HCT116 (cell line): Measurements from ENCODE around the gene CHAF1B. TPM values are rescaled to one million over a fixed set of nuclear protein-coding genes. Genes with fewer than 3 reads are reported as not detected.

ENCODE experiments used
- ATAC-seq: fragments of 200-7000 bp; cut with Tn5 transposase; 2 replicates; pipeline ENCODE4 v1.9.1; 2020; ENCODE audit warnings: mild to moderate bottlenecking, moderate library complexity
- BruUV-seq: library from RNA; stranded (reverse); fragments of 400-500 nt; replicated peaks from 2 replicates; lab custom pipeline; 2021; lab: Mats Ljungman, UMichigan
- CTCF ChIA-PET: fragments of 300-600 bp; sonication (Branson Sonifier 250); formaldehyde crosslinking; loops from one replicate; lab custom pipeline; 2021; ENCODE audit warnings: antibody characterized with exemption; lab: Charles Lee
- POLR2A ChIA-PET: fragments of 300-600, 350-600 bp; sonication (Branson Sonifier 250); formaldehyde crosslinking; loops from one replicate; lab custom pipeline; 2021; ENCODE audit warnings: antibody characterized with exemption; lab: Charles Lee
- RAD21 ChIA-PET, 2 experiments: fragments of 300-600 bp; sonication (Branson Sonifier 250); formaldehyde crosslinking; loops; one replicate each; lab custom pipeline; 2023; ENCODE audit warnings: low total read pairs in 2 of 2; ENCODE audit not compliant: uncharacterized antibody in 2 of 2, unreplicated experiment in 2 of 2, low non-redundant PET in 1 of 2; lab: Charles Lee
- DNase-seq: peaks from one replicate; pipeline ENCODE4 v3.0.0-alpha.2; 2010; ENCODE audit warnings: low read depth, low spot score
- H2AFZ ChIP-seq: fragments of 200-600 bp; shearing (Covaris generic), sonication (generic); 2 replicates; pipeline ENCODE4 v1.6.1; 2017; ENCODE audit warnings: low read depth, mixed run types, mixed read lengths, antibody characterized with exemption, low read length; ENCODE audit not compliant: poor library complexity, severe bottlenecking
- H3K27ac ChIP-seq: 2 replicates; pipeline ENCODE4 v1.5.1; 2012; ENCODE audit warnings: low read depth, low read length
- H3K27me3 ChIP-seq: fragments of 200-600 bp; sonication (generic); 2 replicates; pipeline ENCODE4 v1.6.1; 2016; ENCODE audit warnings: mixed run types, low read length, mixed read lengths; ENCODE audit not compliant: insufficient read depth
- H3K36me3 ChIP-seq, 2 experiments: fragments of 200-500 bp in 1 of 2; fragments of 200-600 bp in 1 of 2; sonication (Bioruptor generic) in 1 of 2; sonication (generic) in 1 of 2; 2 replicates each; pipeline versions ENCODE4 v1.5.1 to v1.6.1; 2014 to 2016; ENCODE audit warnings: low read length in 2 of 2, inconsistent platforms in 1 of 2, mixed read lengths in 1 of 2, mixed run types in 1 of 2; ENCODE audit not compliant: insufficient read depth in 2 of 2, control insufficient read depth in 1 of 2
- H3K4me1 ChIP-seq, 2 experiments: fragments of 200-600 bp in 1 of 2; sonication (generic) in 1 of 2; 2 replicates each; pipeline versions ENCODE4 v1.5.1 to v1.6.1; 2012 to 2017; ENCODE audit warnings: low read length in 2 of 2, inconsistent platforms in 1 of 2, mild to moderate bottlenecking in 1 of 2, mixed read lengths in 1 of 2, mixed run types in 1 of 2, moderate library complexity in 1 of 2; ENCODE audit not compliant: insufficient read depth in 2 of 2, control insufficient read depth in 1 of 2
- H3K4me2 ChIP-seq: fragments of 200-600 bp; sonication (generic); 2 replicates; pipeline ENCODE4 v1.6.1; 2017; ENCODE audit warnings: mixed run types, low read length, mixed read lengths
- H3K4me3 ChIP-seq, 2 experiments: fragments of 200-600 bp in 1 of 2; sonication (generic) in 1 of 2; replicated peaks in 1 of 2; 2 replicates each; pipeline ENCODE4 v1.5.1; 2011 to 2016; ENCODE audit warnings: low read length in 2 of 2, control low read depth in 1 of 2, low read depth in 1 of 2, mild to moderate bottlenecking in 1 of 2, mixed read lengths in 1 of 2, mixed run types in 1 of 2
- H3K79me2 ChIP-seq: fragments of 200-600 bp; sonication (generic); 2 replicates; pipeline ENCODE4 v1.6.1; 2017; ENCODE audit warnings: mild to moderate bottlenecking, mixed run types, low read length, moderate library complexity, mixed read lengths; ENCODE audit not compliant: insufficient read depth
- H3K9ac ChIP-seq: fragments of 200-600 bp; sonication (generic); 2 replicates; pipeline ENCODE4 v1.6.1; 2016; ENCODE audit warnings: low read length, mixed read lengths
- H3K9me2 ChIP-seq: fragments of 200-600 bp; sonication (generic), shearing (Covaris generic); 2 replicates; pipeline ENCODE4 v1.6.1; 2017; ENCODE audit warnings: mixed run types, mild to moderate bottlenecking, moderate library complexity; ENCODE audit not compliant: insufficient read depth
- H3K9me3 ChIP-seq, 2 experiments: fragments of 200-500 bp in 1 of 2; fragments of 200-600 bp in 1 of 2; sonication (Bioruptor generic) in 1 of 2; sonication (generic) in 1 of 2; 2 replicates each; pipeline ENCODE4 v1.6.1; 2014 to 2017; ENCODE audit warnings: low read length in 2 of 2, mixed read lengths in 2 of 2, inconsistent platforms in 1 of 2, low read depth in 1 of 2, mild to moderate bottlenecking in 1 of 2, mixed run types in 1 of 2, moderate library complexity in 1 of 2; ENCODE audit not compliant: control insufficient read depth in 1 of 2, insufficient read depth in 1 of 2
- H4K20me1 ChIP-seq: fragments of 200-600 bp; sonication (generic), shearing (Covaris generic); 2 replicates; pipeline ENCODE4 v1.6.1; 2017; ENCODE audit warnings: mixed run types, mild to moderate bottlenecking, moderate library complexity; ENCODE audit not compliant: insufficient read depth
- CBX3 ChIP-seq: IDR thresholded peaks from 2 replicates; pipeline ENCODE4 v1.6.1; 2012; ENCODE audit warnings: low read depth
- EGR1 ChIP-seq: IDR thresholded peaks from 2 replicates; pipeline ENCODE4 v1.6.1; 2012; ENCODE audit warnings: low read depth
- EZH2 ChIP-seq: fragments of 200-600 bp; sonication (generic); IDR thresholded peaks from 2 replicates; pipeline ENCODE4 v1.6.1; 2017; ENCODE audit warnings: antibody characterized with exemption, mixed run types
- EZH2phosphoT487 ChIP-seq: fragments of 200-600 bp; IDR thresholded peaks from 2 replicates; pipeline ENCODE4 v1.6.1; 2018; ENCODE audit warnings: antibody characterized with exemption, borderline replicate concordance
- JUND ChIP-seq: IDR thresholded peaks from 2 replicates; pipeline ENCODE4 v1.6.1; 2012
- POLR2A ChIP-seq: IDR thresholded peaks from 2 replicates; pipeline ENCODE4 v1.7.0; 2011; ENCODE audit warnings: borderline replicate concordance; ENCODE audit not compliant: insufficient read depth, insufficient read length; ENCODE audit errors: extremely low read depth
- SP1 ChIP-seq: IDR thresholded peaks from 2 replicates; pipeline ENCODE4 v1.6.1; 2012; ENCODE audit warnings: low read depth
- TCF7L2 ChIP-seq: IDR thresholded peaks from 2 replicates; pipeline ENCODE4 v1.7.0; 2011; ENCODE audit warnings: borderline replicate concordance, inconsistent platforms; ENCODE audit not compliant: insufficient read depth, insufficient read length; ENCODE audit errors: extremely low read depth
- YY1 ChIP-seq: IDR thresholded peaks from 2 replicates; pipeline ENCODE4 v1.6.1; 2011; ENCODE audit warnings: low read length, low read depth, moderate library complexity, mild to moderate bottlenecking; ENCODE audit not compliant: insufficient replicate concordance; ENCODE audit errors: extremely low read depth
- ZNF274 ChIP-seq: fragments of 200-500 bp; sonication (Bioruptor generic); IDR thresholded peaks from 2 replicates; pipeline ENCODE4 v1.6.1; 2014; ENCODE audit warnings: mild to moderate bottlenecking, low read depth, low read length, inconsistent platforms
- intact Hi-C: fragments of 100-400 bp; cut with micrococcal nuclease; formaldehyde crosslinking; loops from 2 replicates; pipeline ENCODE4 v1.10.0; 2022
- total RNA-seq: library from RNA; stranded (reverse); gene quantifications from one replicate; pipeline ENCODE4 v1.2.1, GENCODE V29; 2021; ENCODE audit not compliant: unreplicated experiment
- TF ChIP-seq, protein P1 (sequence below), 3 experiments: fragments of 200-600 bp in 1 of 3; sonication (generic) in 1 of 3; IDR thresholded peaks in 2 of 3; conservative IDR thresholded peaks in 1 of 3; 2 replicates each; pipeline ENCODE4 v1.5.1; 2012 to 2017; ENCODE audit warnings: low read depth in 2 of 3, low read length in 2 of 3, antibody characterized with exemption in 1 of 3, borderline replicate concordance in 1 of 3, control low read depth in 1 of 3, mild to moderate bottlenecking in 1 of 3, mixed read lengths in 1 of 3, mixed run types in 1 of 3, moderate library complexity in 1 of 3; ENCODE audit not compliant: insufficient read depth in 1 of 3

The CHAF1B gene
- total RNA-seq, 1 experiment from 2014 or later = 26.1 TPM

DNA sequence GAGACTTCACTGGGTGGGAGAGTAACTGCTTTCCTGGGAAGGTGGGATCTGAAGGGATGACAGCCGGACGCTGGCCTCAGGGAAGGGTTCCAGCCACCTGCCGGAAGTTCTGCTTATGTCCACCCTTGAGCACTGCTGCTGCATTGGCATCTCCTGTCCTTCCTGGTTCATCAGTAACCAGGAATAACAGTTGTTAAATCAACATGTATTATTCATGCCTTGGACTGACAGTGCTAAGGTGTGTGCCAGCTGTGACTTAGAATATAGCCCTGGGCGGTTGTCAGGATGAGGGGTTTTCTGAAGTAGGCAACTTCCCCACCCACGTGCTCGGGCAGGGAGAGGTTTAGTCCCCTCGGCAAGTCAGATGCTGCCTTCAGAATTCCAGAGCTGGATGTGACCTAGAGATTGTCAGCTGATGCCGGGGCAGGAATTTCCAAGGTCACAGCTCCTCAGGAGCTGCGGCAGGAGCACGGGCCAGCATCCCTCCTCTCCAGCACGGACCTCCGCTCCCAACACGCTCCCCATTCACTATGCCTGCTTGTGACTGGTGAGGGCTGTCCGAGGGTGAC, 76.8 kb downstream of the CHAF1B start:
- no TSS peak for BruUV-seq
- ChIA-PET POLR2A (no interaction called here), CTCF (no interaction called here), RAD21 (no interaction called here)
- H2AFZ ChIP-seq = no peak overlapping the region
- ATAC-seq = no peak
- H3K4me1 ChIP-seq = no peaks in the 10 kb centered on the region
- no peaks in the 10 kb centered on the region for H4K20me1 ChIP-seq
- TF ChIP-seq YY1 (no peak), EZH2 (no peak), SP1 (no peak), JUND (no peak), CBX3 (no peak), EGR1 (no peak), EZH2phosphoT487 (no peak), TCF7L2 (no peak), ZNF274 (no peak), POLR2A (no peak)
- TF ChIP-seq, protein P1, sequence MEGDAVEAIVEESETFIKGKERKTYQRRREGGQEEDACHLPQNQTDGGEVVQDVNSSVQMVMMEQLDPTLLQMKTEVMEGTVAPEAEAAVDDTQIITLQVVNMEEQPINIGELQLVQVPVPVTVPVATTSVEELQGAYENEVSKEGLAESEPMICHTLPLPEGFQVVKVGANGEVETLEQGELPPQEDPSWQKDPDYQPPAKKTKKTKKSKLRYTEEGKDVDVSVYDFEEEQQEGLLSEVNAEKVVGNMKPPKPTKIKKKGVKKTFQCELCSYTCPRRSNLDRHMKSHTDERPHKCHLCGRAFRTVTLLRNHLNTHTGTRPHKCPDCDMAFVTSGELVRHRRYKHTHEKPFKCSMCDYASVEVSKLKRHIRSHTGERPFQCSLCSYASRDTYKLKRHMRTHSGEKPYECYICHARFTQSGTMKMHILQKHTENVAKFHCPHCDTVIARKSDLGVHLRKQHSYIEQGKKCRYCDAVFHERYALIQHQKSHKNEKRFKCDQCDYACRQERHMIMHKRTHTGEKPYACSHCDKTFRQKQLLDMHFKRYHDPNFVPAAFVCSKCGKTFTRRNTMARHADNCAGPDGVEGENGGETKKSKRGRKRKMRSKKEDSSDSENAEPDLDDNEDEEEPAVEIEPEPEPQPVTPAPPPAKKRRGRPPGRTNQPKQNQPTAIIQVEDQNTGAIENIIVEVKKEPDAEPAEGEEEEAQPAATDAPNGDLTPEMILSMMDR (IDR thresholded peaks at IDR 0.05 in 2 of 3, conservative IDR thresholded peaks at IDR 0.05 in 1 of 3; ENCODE audit: borderline replicate concordance in 1 of 3, insufficient read depth in 1 of 3, low read depth in 2 of 3, low read length in 2 of 3) = no peak
- H3K36me3 ChIP-seq = no peaks in the 10 kb centered on the region
- no peaks in the 10 kb centered on the region for H3K79me2 ChIP-seq
- H3K9me2 ChIP-seq = no peaks in the 10 kb centered on the region
- no peaks in the 10 kb centered on the region; the same call in 1 of the 2 replicates for H3K27me3 ChIP-seq
- no peak overlapping the region for H3K27ac ChIP-seq
- intact Hi-C loops = no loop called here
- H3K4me3 ChIP-seq = no peak overlapping the region
- H3K4me2 ChIP-seq = no peak overlapping the region
- H3K9me3 ChIP-seq = no peaks in the 10 kb centered on the region
- no peak for DNase-seq
- H3K9ac ChIP-seq = no peak overlapping the region
